ENCODE results near the gene HDC.

HDC gene

GRCh38 chr15:50251638-50252182, 13.8 kb downstream of the HDC start:
- no peak for DNase-seq

- DNase-seq, result no peak
Measured at GRCh38 chr15:50250760-50251394, 14.6 kb downstream of the HDC start.

- DNase-seq, result no peak
Measured at GRCh38 chr15:50249704-50250103, 15.8 kb downstream of the HDC start.

- DNase-seq, result no peak
Measured at GRCh38 chr15:50248994-50249582, 16.4 kb downstream of the HDC start.

GRCh38 chr15:50247819-50248655, 17.5 kb downstream of the HDC start:
- peak; percentile 47 for DNase-seq

- DNase-seq, result no peak
Measured at GRCh38 chr15:50246631-50247030, 18.9 kb downstream of the HDC start.

GRCh38 chr15:50244959-50245624, 20.4 kb downstream of the HDC start:
- no peak for DNase-seq

GRCh38 chr15:50244153-50244552, 21.4 kb downstream of the HDC start:
- no peak for DNase-seq

GRCh38 chr15:50241684-50242450, 23.7 kb downstream of the HDC start:
- DNase-seq, result no peak

GRCh38 chr15:50238255-50238654, 27.3 kb downstream of the HDC start:
- DNase-seq, result no peak

GRCh38 chr15:50236433-50236832, 29.1 kb downstream of the HDC start:
- no peak for DNase-seq

- DNase-seq, result no peak
Measured at GRCh38 chr15:50235794-50236193, 29.7 kb downstream of the HDC start.

GRCh38 chr15:50234764-50235163, 30.8 kb downstream of the HDC start:
- no peak for DNase-seq

- no peak for DNase-seq
Measured at GRCh38 chr15:50233192-50233736, 32.3 kb downstream of the HDC start.

- DNase-seq, result no peak
Measured at GRCh38 chr15:50232791-50233190, 32.7 kb downstream of the HDC start.

GRCh38 chr15:50231761-50232160, 33.8 kb downstream of the HDC start:
- no peak for DNase-seq

GRCh38 chr15:50229336-50229735, 36.2 kb downstream of the HDC start:
- no peak for DNase-seq

GRCh38 chr15:50228866-50229265, 36.7 kb downstream of the HDC start:
- no peak for DNase-seq

- DNase-seq, result no peak
Measured at GRCh38 chr15:50227076-50227475, 38.5 kb downstream of the HDC start.

GRCh38 chr15:50225938-50226337, 39.6 kb downstream of the HDC start:
- DNase-seq, result no peak

GRCh38 chr15:50225057-50225456, 40.5 kb downstream of the HDC start:
- DNase-seq, result no peak

GRCh38 chr15:50224606-50225005, 40.9 kb downstream of the HDC start:
- DNase-seq, result no peak

Data from activated CD4-positive, CD25-positive, alpha-beta regulatory T cell treated with anti-CD3 and anti-CD28 coated beads, Interleukin-2, amount 50 U/mL, for 72 hours (primary cell).